SK-MEL-5 (cell line): Measurements from ENCODE around the gene UQCRQ. TPM values are rescaled to one million over a fixed set of nuclear protein-coding genes. Genes with fewer than 3 reads are reported as not detected.

Experiments
- DNase-seq: peaks from one replicate; pipeline ENCODE4 v3.0.0-alpha.2; 2016; ENCODE audit warnings: low read depth, low spot score
- in situ Hi-C: cut with HindIII; loops from 2 replicates; pipeline ENCODE4 v1.10.0; 2016; ENCODE audit warnings: low sequenced_read_pairs, high pct_unique_total_duplicates, low pct_unique_long_range_greater_than_20kb
- small RNA-seq, 2 experiments: library from RNA; depleted of rRNA; stranded (forward); fragments of <200 nt; gene quantifications; one replicate each; pipeline ENCODE3, GENCODE V24; 2014
- total RNA-seq: library from RNA; depleted of rRNA; stranded (reverse); fragments of >200 nt; shearing (Covaris generic); gene quantifications from 2 replicates; pipeline ENCODE4 v1.2.3, GENCODE V29; 2014; rRNA removed

Gene UQCRQ
- total RNA-seq, 1 experiment from 2014 or later: 267 TPM

GRCh38 chr5:132887283-132887682, 20.8 kb downstream of the UQCRQ start:
- DNase-seq: peak; percentile 54
- in situ Hi-C loops: no loop called here

- no peak for DNase-seq
- in situ Hi-C loops: no loop called here
These were observed 23.1 kb downstream of the UQCRQ start for GRCh38 chr5:132889501-132889900.

- in situ Hi-C loops: no loop called here
These were observed 24.4 kb downstream of the UQCRQ start for GRCh38 chr5:132890817-132891216.

GRCh38 chr5:132895719-132896305, 29.4 kb downstream of the UQCRQ start:
- DNase-seq: no peak
- in situ Hi-C loops: no loop called here

More at GRCh38 chr5:132890817-132891216, 24.4 kb downstream of the UQCRQ start:
- DNase-seq: no peak

- no peak for DNase-seq
- in situ Hi-C loops: no loop called here
These were observed 30.2 kb downstream of the UQCRQ start for GRCh38 chr5:132896685-132897084.

GRCh38 chr5:132898094-132898493, 31.7 kb downstream of the UQCRQ start:
- in situ Hi-C loops: no loop called here
- no peak for DNase-seq

GRCh38 chr5:132901036-132901435, 34.6 kb downstream of the UQCRQ start:
- in situ Hi-C loops: no loop called here

GRCh38 chr5:132901730-132902129, 35.3 kb downstream of the UQCRQ start:
- in situ Hi-C loops: no loop called here
- no peak for DNase-seq

More at GRCh38 chr5:132901036-132901435, 34.6 kb downstream of the UQCRQ start:
- DNase-seq: no peak

GRCh38 chr5:132905938-132906337, 39.5 kb downstream of the UQCRQ start:
- no peak for DNase-seq
- in situ Hi-C loops: no loop called here

- DNase-seq: no peak
- in situ Hi-C loops: no loop called here
These were observed 40.7 kb downstream of the UQCRQ start for GRCh38 chr5:132907161-132907560.

GRCh38 chr5:132909702-132910101, 43.3 kb downstream of the UQCRQ start:
- no peak for DNase-seq
- in situ Hi-C loops: no loop called here

- DNase-seq: no peak
- in situ Hi-C loops: no loop called here
These were observed 49.2 kb downstream of the UQCRQ start for GRCh38 chr5:132915681-132916080.

GRCh38 chr5:132916086-132916485, 49.6 kb downstream of the UQCRQ start:
- in situ Hi-C loops: no loop called here
- no peak for DNase-seq

Small RNAs within 50 kb of the gene (small RNA-seq; reads per million reads assigned to genes)
- gene RNA5SP192: 0 to 0.33 reads per million in 2 experiments

Other genes with a start within 250 kb of the UQCRQ start
- not detected in 2 replicates for gene IL13, start 208.5 kb upstream of the UQCRQ start, total RNA-seq
- not detected in 2 replicates for gene IL4, start 192.7 kb upstream of the UQCRQ start, total RNA-seq
- 6.7 and 10.9 TPM in 2 replicates for gene KIF3A, start 129.1 kb upstream of the UQCRQ start, total RNA-seq
- gene CCNI2, start 119.2 kb upstream of the UQCRQ start, total RNA-seq: not detected in 2 replicates
- 20.4 and 21.4 TPM in 2 replicates for gene SEPTIN8, start 89.4 kb upstream of the UQCRQ start, total RNA-seq
- not detected in 2 replicates for gene SOWAHA, start 53.3 kb upstream of the UQCRQ start, total RNA-seq
- gene SHROOM1, start 36.0 kb upstream of the UQCRQ start, total RNA-seq: 0.53 and 1.1 TPM in 2 replicates
- 0.11 and 0.13 TPM in 2 replicates for gene GDF9, start 173 bp upstream of the UQCRQ start, total RNA-seq
- gene LEAP2, start 7.0 kb downstream of the UQCRQ start, total RNA-seq: 1.1 and 1.9 TPM in 2 replicates
- 40.5 and 40.8 TPM in 2 replicates for gene AFF4, start 97.0 kb downstream of the UQCRQ start, total RNA-seq
- 18.5 and 20.1 TPM in 2 replicates for gene ZCCHC10, start 159.9 kb downstream of the UQCRQ start, total RNA-seq
- 315 and 337 TPM in 2 replicates for gene HSPA4, start 185.4 kb downstream of the UQCRQ start, total RNA-seq